HG02759 (cell line): ENCODE data around the gene TFCP2L1.

Source experiments
- ATAC-seq: cut with Tn5 transposase; IDR thresholded peaks from one replicate; pipeline ENCODE4 v1.9.1; 2021; ENCODE audit warnings: mild to moderate bottlenecking, moderate library complexity; ENCODE audit not compliant: unreplicated experiment

Gene TFCP2L1

GRCh38 chr2:121243821-121244460 lies 41.1 kb downstream of the TFCP2L1 start:
- ATAC-seq = no peak

- no peak for ATAC-seq
These were observed 42.0 kb downstream of the TFCP2L1 start for GRCh38 chr2:121242976-121243375.

GRCh38 chr2:121242175-121242875 lies 42.7 kb downstream of the TFCP2L1 start:
- ATAC-seq = no peak

GRCh38 chr2:121241466-121241865 lies 43.5 kb downstream of the TFCP2L1 start:
- ATAC-seq = no peak

- no peak for ATAC-seq
These were observed 44.6 kb downstream of the TFCP2L1 start for GRCh38 chr2:121240436-121240835.

GRCh38 chr2:121239969-121240368 lies 45.0 kb downstream of the TFCP2L1 start:
- no peak for ATAC-seq

GRCh38 chr2:121239471-121239870 lies 45.5 kb downstream of the TFCP2L1 start:
- no peak for ATAC-seq

- no peak for ATAC-seq
These were observed 46.2 kb downstream of the TFCP2L1 start for GRCh38 chr2:121238828-121239227.

- no peak for ATAC-seq
These were observed 46.9 kb downstream of the TFCP2L1 start for GRCh38 chr2:121237980-121238665.

- no peak for ATAC-seq
These were observed 47.5 kb downstream of the TFCP2L1 start for GRCh38 chr2:121237336-121237979.

GRCh38 chr2:121236650-121237180 lies 48.3 kb downstream of the TFCP2L1 start:
- ATAC-seq = no peak

GRCh38 chr2:121236101-121236640 lies 48.8 kb downstream of the TFCP2L1 start:
- ATAC-seq = no peak

GRCh38 chr2:121235542-121235941 lies 49.5 kb downstream of the TFCP2L1 start:
- no peak for ATAC-seq

- ATAC-seq = no peak
These were observed 50.2 kb downstream of the TFCP2L1 start for GRCh38 chr2:121234791-121235190.

GRCh38 chr2:121234144-121234543 lies 50.9 kb downstream of the TFCP2L1 start:
- ATAC-seq = no peak

GRCh38 chr2:121233486-121234110 lies 51.4 kb downstream of the TFCP2L1 start:
- no peak for ATAC-seq

GRCh38 chr2:121232626-121233265 lies 52.3 kb downstream of the TFCP2L1 start:
- no peak for ATAC-seq

- ATAC-seq = no peak
These were observed 53.5 kb downstream of the TFCP2L1 start for GRCh38 chr2:121231385-121232000.

GRCh38 chr2:121228521-121228920 lies 56.5 kb downstream of the TFCP2L1 start:
- ATAC-seq = no peak
